HG03520 (cell line): ENCODE results near the gene GLT8D1.
"Not testable (repeated sequence)": the region's sequence is repeated elsewhere in the genome, so short reads cannot be mapped to it uniquely, and the experiment has no call there.

Experiments used
- ATAC-seq: cut with Tn5 transposase; IDR thresholded peaks from one replicate; pipeline ENCODE4 v1.9.1; 2021; ENCODE audit warnings: mild to moderate bottlenecking, moderate library complexity; ENCODE audit not compliant: unreplicated experiment

The GLT8D1 gene

GRCh38 chr3:52705688-52706686 lies at the start of gene GLT8D1, which contains the start of gene SPCS1:
GLT8D1 (minus strand) TSS chr3:52705791; CDS start chr3:52700460, 5,331 bp downstream.
SPCS1 (plus strand) TSS chr3:52706106; CDS start chr3:52706247, 141 bp downstream.
- ATAC-seq: peak; percentile 79

GRCh38 chr3:52754373-52754772 lies 48.8 kb upstream of the GLT8D1 start:
- no peak for ATAC-seq

GRCh38 chr3:52752045-52752660 lies 46.6 kb upstream of the GLT8D1 start:
- ATAC-seq: no peak

GRCh38 chr3:52743721-52744120 lies 38.1 kb upstream of the GLT8D1 start:
- ATAC-seq: no peak

GRCh38 chr3:52743152-52743551 lies 37.6 kb upstream of the GLT8D1 start:
- ATAC-seq: no peak

GRCh38 chr3:52742418-52743041 lies 36.9 kb upstream of the GLT8D1 start:
- no peak for ATAC-seq

GRCh38 chr3:52739730-52740129 lies 34.1 kb upstream of the GLT8D1 start:
- no peak for ATAC-seq

- no peak for ATAC-seq
Observed at GRCh38 chr3:52733256-52733891, 27.8 kb upstream of the GLT8D1 start.

- no peak for ATAC-seq
Observed at GRCh38 chr3:52731590-52731989, 26.0 kb upstream of the GLT8D1 start.

GRCh38 chr3:52730681-52731080 lies 25.1 kb upstream of the GLT8D1 start:
- ATAC-seq: no peak

GRCh38 chr3:52728753-52729152 lies 23.2 kb upstream of the GLT8D1 start:
- not testable (repeated sequence) for ATAC-seq

- no peak for ATAC-seq
Observed at GRCh38 chr3:52724511-52724910, 18.9 kb upstream of the GLT8D1 start.

GRCh38 chr3:52723935-52724334 lies 18.3 kb upstream of the GLT8D1 start:
- ATAC-seq: no peak

GRCh38 chr3:52722491-52722890 lies 16.9 kb upstream of the GLT8D1 start:
- ATAC-seq: no peak

GRCh38 chr3:52721730-52722008 lies 16.1 kb upstream of the GLT8D1 start:
- no peak for ATAC-seq

- no peak for ATAC-seq
Observed at GRCh38 chr3:52721002-52721729, 15.6 kb upstream of the GLT8D1 start.

GRCh38 chr3:52719618-52720017 lies 14.0 kb upstream of the GLT8D1 start:
- no peak for ATAC-seq

GRCh38 chr3:52715714-52716305 lies 10.2 kb upstream of the GLT8D1 start:
- ATAC-seq: no peak

GRCh38 chr3:52714335-52715302 lies 9.0 kb upstream of the GLT8D1 start:
- ATAC-seq: no peak
